Osteocyte (in vitro differentiated cells): ENCODE data around the gene RPUSD2. TPM values are rescaled to one million over a fixed set of nuclear protein-coding genes. Genes with fewer than 3 reads are reported as not detected.

Experiments used
- DNase-seq: peaks from one replicate; pipeline ENCODE4 v3.0.0; 2021; ENCODE audit warnings: mixed read lengths; ENCODE audit not compliant: unreplicated experiment; ENCODE audit errors: extremely low spot score
- H3K27ac Mint-ChIP-seq: one replicate; pipeline ENCODE4 v1.8.0; 2021; ENCODE audit warnings: mild to moderate bottlenecking, mixed read lengths; ENCODE audit not compliant: unreplicated experiment
- H3K27me3 Mint-ChIP-seq: one replicate; pipeline ENCODE4 v1.8.0; 2021; ENCODE audit warnings: mixed read lengths; ENCODE audit not compliant: unreplicated experiment
- H3K36me3 Mint-ChIP-seq: one replicate; pipeline ENCODE4 v1.8.0; 2021; ENCODE audit warnings: mixed read lengths; ENCODE audit not compliant: unreplicated experiment
- H3K4me1 Mint-ChIP-seq: one replicate; pipeline ENCODE4 v1.8.0; 2021; ENCODE audit warnings: mixed read lengths; ENCODE audit not compliant: unreplicated experiment
- H3K4me3 Mint-ChIP-seq: one replicate; pipeline ENCODE4 v1.8.0; 2021; ENCODE audit warnings: mild to moderate bottlenecking, moderate library complexity, mixed read lengths; ENCODE audit not compliant: unreplicated experiment
- H3K9me3 Mint-ChIP-seq: one replicate; pipeline ENCODE4 v1.8.0; 2021; ENCODE audit warnings: mixed read lengths; ENCODE audit not compliant: unreplicated experiment
- CTCF ChIP-seq: fragments of 200-600 bp; sonication (generic); IDR thresholded peaks from 2 replicates; pipeline ENCODE4 v1.5.0; 2021; ENCODE audit warnings: antibody characterized with exemption, mild to moderate bottlenecking, moderate library complexity
- total RNA-seq: library from RNA; stranded (reverse); gene quantifications from 2 replicates; pipeline ENCODE4 v1.2.1, GENCODE V29; 2021

The RPUSD2 gene
- total RNA-seq, 1 donor from 2014 or later: 9.6 TPM

GRCh38 chr15:40555876-40556275, 13.2 kb upstream of the RPUSD2 start:
- TF ChIP-seq CTCF: no peak
- H3K4me3 Mint-ChIP-seq: no peak overlapping the region
- no peaks in the 10 kb centered on the region for H3K27me3 Mint-ChIP-seq
- H3K4me1 Mint-ChIP-seq: no peaks in the 10 kb centered on the region
- H3K9me3 Mint-ChIP-seq: no peaks in the 10 kb centered on the region
- no peak overlapping the region for H3K27ac Mint-ChIP-seq
- DNase-seq: no peak
- H3K36me3 Mint-ChIP-seq: peaks cover 44% of the 10 kb centered on the region

- Mint-ChIP-seq H3K27me3 (no peaks in the 10 kb centered on the region), H3K4me3 (no peak overlapping the region), H3K4me1 (peaks cover 9% of the 10 kb centered on the region), H3K27ac (no peak overlapping the region), H3K36me3 (peaks cover 27% of the 10 kb centered on the region), H3K9me3 (no peaks in the 10 kb centered on the region)
- TF ChIP-seq CTCF: no peak
- DNase-seq: no peak
Measured at GRCh38 chr15:40558952-40559742, 10.0 kb upstream of the RPUSD2 start.

DNA sequence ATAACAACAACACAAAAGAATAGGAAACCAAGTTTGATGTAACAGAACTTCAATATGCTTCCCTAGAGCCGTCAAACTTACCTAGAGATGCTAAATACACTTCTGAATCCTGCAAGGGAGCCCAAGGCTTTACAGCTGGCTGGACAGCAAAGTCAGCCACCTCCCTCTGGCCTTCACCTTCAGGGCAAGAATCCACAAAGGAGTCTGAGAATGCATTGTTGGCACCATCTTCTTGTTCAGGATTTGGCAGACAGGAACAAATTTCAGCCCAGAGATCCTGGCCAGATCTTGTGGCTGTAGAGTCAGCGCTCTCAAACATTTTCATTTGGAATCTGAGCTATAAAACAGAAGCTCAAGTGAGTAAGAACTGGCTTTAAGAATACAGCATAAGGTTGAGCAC, 6.4 kb upstream of the RPUSD2 start:
- DNase-seq: no peak
- no peak for TF ChIP-seq CTCF
- Mint-ChIP-seq H3K27ac (no peak overlapping the region), H3K36me3 (peaks cover 9% of the 10 kb centered on the region), H3K9me3 (no peaks in the 10 kb centered on the region), H3K4me3 (no peak overlapping the region), H3K4me1 (peaks cover 17% of the 10 kb centered on the region), H3K27me3 (no peaks in the 10 kb centered on the region)

DNA sequence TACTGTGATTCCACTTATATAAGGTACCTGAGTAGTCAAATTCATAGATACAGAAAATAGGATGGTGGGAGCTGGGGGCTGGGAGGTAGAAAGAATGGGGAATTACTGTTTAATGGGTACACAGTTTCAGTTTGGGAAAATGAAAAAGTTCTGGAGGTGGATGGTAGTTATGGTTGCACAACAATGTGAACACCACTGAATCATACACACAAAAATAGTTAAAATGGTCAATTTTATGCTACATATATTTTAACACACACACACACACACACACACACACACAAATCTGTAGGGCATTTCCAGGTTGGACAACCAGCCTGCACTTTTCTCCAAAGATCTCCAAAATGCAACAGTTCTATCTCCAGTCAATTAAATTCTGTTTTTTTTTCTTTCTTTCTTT, 5.7 kb upstream of the RPUSD2 start:
- TF ChIP-seq CTCF: no peak
- Mint-ChIP-seq H3K4me1 (peaks cover 17% of the 10 kb centered on the region), H3K4me3 (peak overlapping the region; percentile 44), H3K27me3 (no peaks in the 10 kb centered on the region), H3K36me3 (peaks cover 9% of the 10 kb centered on the region), H3K27ac (peak overlapping the region; percentile 95), H3K9me3 (no peaks in the 10 kb centered on the region)
- no peak for DNase-seq

DNA sequence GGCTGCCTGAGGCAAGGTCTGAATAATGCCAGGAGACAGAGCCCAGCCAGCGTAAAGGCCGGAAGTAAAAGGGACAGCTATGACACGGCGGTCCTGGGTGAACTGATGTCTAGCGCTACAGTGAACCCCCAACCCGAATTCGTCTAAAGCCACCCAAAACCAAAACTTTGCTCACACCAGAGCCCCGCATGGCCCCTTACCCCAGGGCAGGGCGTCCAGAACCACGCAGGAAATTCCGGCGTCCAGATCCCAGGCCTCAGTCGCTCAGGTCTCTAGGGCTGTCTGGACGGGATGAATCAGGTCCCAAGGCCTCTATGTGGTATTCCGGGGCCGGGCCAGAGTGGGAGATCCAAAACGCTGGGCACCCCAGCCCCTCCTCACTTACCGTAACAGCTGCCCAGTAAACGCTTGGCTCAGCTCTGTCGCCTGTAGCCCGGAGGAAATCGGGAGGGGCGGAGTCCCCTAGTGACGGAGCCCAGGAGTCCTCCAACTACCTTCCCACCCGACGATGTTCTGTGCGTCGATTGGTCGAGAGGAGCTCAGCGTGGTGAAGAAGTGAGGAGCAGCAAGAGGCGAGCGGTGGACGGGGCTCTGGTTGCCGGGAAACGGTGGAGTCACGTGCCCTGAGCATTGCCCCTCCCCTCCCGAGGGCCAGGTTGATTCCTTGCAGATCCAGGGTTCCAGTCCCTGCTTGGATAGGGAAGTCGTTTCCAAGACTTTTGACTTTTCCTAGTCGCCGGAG, 4.3 kb upstream of the RPUSD2 start, which contains the start of gene CCDC32:
CCDC32 (minus strand) TSS at position 452 of the 742 bp plus-strand sequence. CDS start 2,027 bp downstream, outside the sequence.
- Mint-ChIP-seq H3K36me3 (peaks cover 9% of the 10 kb centered on the region), H3K4me3 (peak within 1 kb of the TSS; percentile 90), H3K27me3 (no peaks in the 10 kb centered on the region), H3K27ac (peak within 1 kb of the TSS; percentile 95), H3K4me1 (peaks cover 25% of the 10 kb centered on the region), H3K9me3 (no peaks in the 10 kb centered on the region)
- TF ChIP-seq CTCF: no peak
- DNase-seq: peak; percentile 98
